GM12878 (cell line): ENCODE data around the gene ITGB3BP. TPM values are rescaled to one million over a fixed set of nuclear protein-coding genes. Genes with fewer than 3 reads are reported as not detected.

Experiments used
- ATAC-seq: fragments of 200-7000 bp; cut with Tn5 transposase; 3 replicates; pipeline ENCODE4 v1.9.1; 2020; ENCODE audit warnings: mild to moderate bottlenecking, moderate library complexity
- BruUV-seq: library from RNA; stranded (reverse); fragments of 400-500 nt; replicated peaks from 2 replicates; lab custom pipeline; 2021; lab: Mats Ljungman, UMichigan
- CTCF ChIA-PET: fragments of 300-600 bp; sonication (Branson Sonifier 250); formaldehyde crosslinking; extraction: SDS; loops from one replicate; lab custom pipeline; 2021; ENCODE audit warnings: inconsistent platforms; lab: Yijun Ruan, JAX
- POLR2A ChIA-PET: fragments of 350-600 bp; formaldehyde crosslinking; extraction: SDS; loops from one replicate; lab custom pipeline; 2021; ENCODE audit warnings: inconsistent platforms; lab: Charles Lee
- RAD21 ChIA-PET: fragments of 300-600 bp; sonication (Branson Sonifier 250); formaldehyde crosslinking; loops from one replicate; lab custom pipeline; 2023; ENCODE audit warnings: antibody characterized with exemption; ENCODE audit not compliant: unreplicated experiment; lab: Charles Lee
- SMC1A ChIA-PET: fragments of 300-600 bp; sonication (Branson Sonifier 250); formaldehyde crosslinking; loops from one replicate; lab custom pipeline; 2023; ENCODE audit not compliant: unreplicated experiment, uncharacterized antibody; lab: Charles Lee
- DNase-seq: peaks from one replicate; pipeline ENCODE4 v3.0.0-alpha.2; 2011; ENCODE audit warnings: low read depth, low spot score
- FAIRE-seq: peaks from 3 replicates; lab custom pipeline; 2011; peaks lifted over from hg19 to GRCh38; lab: Jason Lieb, UNC
- H2AFZ ChIP-seq: 2 replicates; pipeline ENCODE4 v1.6.0; 2011; ENCODE audit warnings: low read depth, low read length, control low read depth; ENCODE audit not compliant: control insufficient read depth
- H3K27ac ChIP-seq: 2 replicates; pipeline ENCODE4 v1.5.1; 2011; ENCODE audit warnings: control low read depth; ENCODE audit not compliant: control insufficient read depth, insufficient read depth
- H3K27me3 ChIP-seq, 2 experiments: replicated peaks in 1 of 2; 2 replicates each; pipeline versions ENCODE4 v1.6.0 to v1.6.1; 2011; ENCODE audit warnings: low read length in 1 of 2; ENCODE audit not compliant: control insufficient read depth in 2 of 2, insufficient read depth in 2 of 2
- H3K36me3 ChIP-seq, 2 experiments: 2 replicates each; pipeline ENCODE4 v1.5.1; 2011; ENCODE audit warnings: low read length in 1 of 2; ENCODE audit not compliant: control insufficient read depth in 2 of 2, insufficient read depth in 2 of 2
- H3K4me1 ChIP-seq: 2 replicates; pipeline ENCODE4 v1.6.1; 2011; ENCODE audit warnings: mild to moderate bottlenecking, low read length, moderate library complexity, mixed read lengths; ENCODE audit not compliant: control insufficient read depth, insufficient read depth
- H3K4me2 ChIP-seq: 2 replicates; pipeline ENCODE4 v1.6.0; 2011; ENCODE audit warnings: control low read depth; ENCODE audit not compliant: control insufficient read depth, insufficient read depth
- H3K4me3 ChIP-seq: fragments of 200-600 bp; sonication (generic); 2 replicates; pipeline ENCODE4 v1.5.1; 2016
- H3K79me2 ChIP-seq: 2 replicates; pipeline ENCODE4 v1.6.0; 2011; ENCODE audit warnings: low read length; ENCODE audit not compliant: control insufficient read depth, insufficient read depth
- H3K9ac ChIP-seq: 2 replicates; pipeline ENCODE4 v1.8.0; 2011; ENCODE audit warnings: low read length, control low read depth, mixed read lengths; ENCODE audit not compliant: control insufficient read depth, insufficient read depth
- H3K9me3 ChIP-seq: replicated peaks from 3 replicates; pipeline ENCODE4 v1.5.1; 2011; ENCODE audit warnings: mild to moderate bottlenecking, low read length; ENCODE audit not compliant: control insufficient read depth, insufficient read depth
- H4K20me1 ChIP-seq: 2 replicates; pipeline ENCODE4 v1.6.0; 2011; ENCODE audit not compliant: control insufficient read depth, insufficient read depth
- CHD4 ChIP-seq: fragments of 200-600 bp; sonication (generic); IDR thresholded peaks from 2 replicates; pipeline ENCODE4 v1.6.1; 2016; ENCODE audit warnings: mild to moderate bottlenecking
- JUND ChIP-seq: IDR thresholded peaks from 2 replicates; pipeline ENCODE4 v1.6.1; 2012; ENCODE audit warnings: low read depth, mild to moderate bottlenecking, low read length, improper control_type of control experiment, moderate library complexity
- MXI1 ChIP-seq: fragments of 150-350 bp; IDR thresholded peaks from 2 replicates; pipeline ENCODE4 v1.6.1; 2011; ENCODE audit warnings: low read depth, mild to moderate bottlenecking, inconsistent platforms, low read length, improper control_type of control experiment
- POU2F2 ChIP-seq: IDR thresholded peaks from 3 replicates; pipeline ENCODE4 v1.6.1; 2011; ENCODE audit warnings: low read depth, mild to moderate bottlenecking, low read length, borderline replicate concordance
- RAD51 ChIP-seq: fragments of 450-650 bp; IDR thresholded peaks from 2 replicates; pipeline ENCODE4 v1.6.1; 2016; ENCODE audit warnings: moderate library complexity, mild to moderate bottlenecking, inconsistent platforms
- RB1 ChIP-seq: fragments of 450-650 bp; formaldehyde crosslinking; IDR thresholded peaks from 2 replicates; pipeline ENCODE4 v1.6.1; 2017; ENCODE audit warnings: mild to moderate bottlenecking, borderline replicate concordance
- SIX5 ChIP-seq: IDR thresholded peaks from 2 replicates; pipeline ENCODE4 v1.6.1; 2011; ENCODE audit warnings: mild to moderate bottlenecking, low read depth, low read length, moderate library complexity; ENCODE audit not compliant: severe bottlenecking
- WGBS: methylation state at CpG from one replicate; pipeline ENCODE4 v1.1.6; 2016; ENCODE audit warnings: low lambda C conversion rate; ENCODE audit not compliant: insufficient replicate concordance, insufficient coverage; ENCODE audit errors: missing lambda C conversion rate; 5-methylcytosine and 5-hydroxymethylcytosine counted together
- in situ Hi-C: fragments of 300-500 bp; cut with MboI; formaldehyde crosslinking; loops from 9 replicates; pipeline ENCODE4 v1.14.3; 2018; ENCODE audit warnings: mixed read lengths
- intact Hi-C: fragments of 100-400 bp; cut with micrococcal nuclease; formaldehyde crosslinking; loops from one replicate; pipeline ENCODE4 v1.14.2; 2022; ENCODE audit not compliant: unreplicated experiment
- polyA plus RNA-seq, 11 experiments: library from polyadenylated mRNA; depleted of rRNA in 4 of 11; unstranded in 6 of 11; stranded (reverse) in 5 of 11; fragments of >200 nt; fragmentation: Nextera tagmentation in 4 of 11; fragmentation: Illumina TruSeq in 1 of 11; extraction: Ambion mirVana in 4 of 11; extraction: Trizol in 1 of 11; gene quantifications; 1 replicate in 1 of 11; 2 replicates in 10 of 11; pipeline versions ENCODE4 v1.2.1 to v1.2.3, GENCODE V29; 2011 to 2016; ENCODE audit warnings: inconsistent platforms in 2 of 11, missing spikeins in 2 of 11, low read depth in 1 of 11
- total RNA-seq, 4 experiments: library from RNA; depleted of rRNA in 3 of 4; stranded (reverse); fragments of >200 nt in 3 of 4; fragmentation: Illumina TruSeq in 1 of 4; extraction: Trizol in 1 of 4; gene quantifications; 2 replicates each; pipeline versions ENCODE4 v1.2.1 to v1.2.3, GENCODE V29; 2013 to 2021
- TF ChIP-seq, protein P1 (sequence below): fragments of 450-650 bp; IDR thresholded peaks from 2 replicates; pipeline ENCODE4 v1.6.1; 2017; ENCODE audit warnings: borderline replicate concordance
- TF ChIP-seq, protein P2 (sequence below): fragments of 450-650 bp; formaldehyde crosslinking; IDR thresholded peaks from 2 replicates; pipeline ENCODE4 v1.5.0; 2022; ENCODE audit warnings: mild to moderate bottlenecking, missing genetic modification characterization
- TF ChIP-seq, protein P3 (sequence below): fragments of 450-650 bp; IDR thresholded peaks from 2 replicates; pipeline ENCODE4 v1.6.1; 2017; ENCODE audit warnings: low read depth, mild to moderate bottlenecking, moderate library complexity

Gene ITGB3BP
- total and polyA plus RNA-seq, 10 of the 15 experiments (the other 5 are each of a cell fraction or from before 2014, with no cell fraction given) = 39.2 to 86.2 (median 61.8) TPM

DNA sequence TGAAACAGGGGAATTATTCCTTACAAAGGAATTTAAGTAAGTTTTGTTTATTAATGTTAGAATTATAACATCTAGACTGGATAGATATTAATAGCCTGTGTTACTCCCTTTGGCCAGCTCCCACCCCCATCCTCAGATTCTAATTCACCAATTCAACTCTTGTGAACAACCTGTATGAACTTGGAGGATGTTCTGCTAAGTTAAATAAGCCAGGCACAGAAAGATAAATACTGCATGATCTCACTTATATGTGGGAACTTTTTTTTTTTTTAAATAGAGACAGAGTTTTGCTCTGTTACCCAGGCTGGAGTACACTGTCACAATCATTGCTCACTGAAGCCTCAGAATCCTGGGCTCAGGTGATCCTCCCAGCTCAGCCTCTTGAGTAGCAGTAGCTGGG lies 32.5 kb upstream of the ITGB3BP start:
- TF ChIP-seq POU2F2 (no peak), RAD51 (no peak)
- Histone ChIP-seq H3K27me3 (no peaks in the 10 kb centered on the region), H3K4me2 (no peak overlapping the region), H4K20me1 (no peaks in the 10 kb centered on the region), H3K27ac (no peak overlapping the region), H3K79me2 (no peaks in the 10 kb centered on the region), H3K4me3 (no peak overlapping the region), H3K9ac (no peak overlapping the region), H2AFZ (no peak overlapping the region), H3K9me3 (no peaks in the 10 kb centered on the region), H3K4me1 (no peaks in the 10 kb centered on the region), H3K36me3 (no peaks in the 10 kb centered on the region)
- DNase-seq (no peak), ATAC-seq (no peak), FAIRE-seq (no peak)
- ChIA-PET CTCF (interaction anchor here (0.6 to 7.0 kb wide), 10 partner anchors 10 to 688 kb away, joined by 3 to 48 read pairs (median 4); no protein-coding TSS in a partner anchor), POLR2A (interaction anchor here (1.0 kb wide), 1 partner anchor 15 kb away, joined by 3 read pairs; no protein-coding TSS in a partner anchor), RAD21 (no interaction called here), SMC1A (interaction anchor here (0.5 to 3.8 kb wide), 10 partner anchors 8 to 689 kb away, joined by 3 to 22 read pairs (median 6); no protein-coding TSS in a partner anchor)
- in situ Hi-C loops (no loop called here), intact Hi-C loops (no loop called here)
- no TSS peak for BruUV-seq

DNA sequence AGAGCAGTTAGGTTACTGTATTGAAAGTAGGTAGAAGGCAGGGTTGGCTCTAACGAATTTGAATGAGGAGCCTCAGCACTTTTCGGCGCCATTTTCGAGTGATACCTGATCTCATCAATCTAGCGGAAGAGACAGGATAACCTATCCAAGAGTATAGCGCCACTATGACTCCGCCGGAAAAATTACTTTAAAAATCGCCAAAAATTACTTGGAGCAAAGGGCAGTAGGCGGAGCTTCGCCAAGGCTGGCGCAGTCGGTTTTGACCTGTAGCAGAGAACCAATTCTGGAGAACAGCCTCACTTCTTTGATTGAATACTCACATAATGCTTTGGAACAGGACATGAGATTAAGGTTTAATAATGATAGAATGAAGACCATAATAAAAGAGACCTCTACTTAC lies 25.9 kb upstream of the ITGB3BP start:
- ChIA-PET RAD21 (interaction anchor here (1.0 kb wide), 1 partner anchor 9 kb away, joined by 3 read pairs; no protein-coding TSS in a partner anchor), POLR2A (no interaction called here), CTCF (interaction anchor here (2.4 to 3.9 kb wide), 2 partner anchors 9 to 10 kb away, joined by 7 to 18 read pairs; no protein-coding TSS in a partner anchor), SMC1A (interaction anchor here (1.7 kb wide), 1 partner anchor 14 kb away, joined by 5 read pairs; no protein-coding TSS in a partner anchor)
- intact Hi-C loops = no loop called here
- FAIRE-seq = no peak
- no peak overlapping the region for H3K4me3 ChIP-seq
- H3K9ac ChIP-seq = no peak overlapping the region
- H2AFZ ChIP-seq = no peak overlapping the region
- no peaks in the 10 kb centered on the region for H3K36me3 ChIP-seq
- no TSS peak for BruUV-seq
- H3K9me3 ChIP-seq = no peaks in the 10 kb centered on the region
- 98% methylated on average over 13 of the region's 13 CpGs for WGBS
- H3K27ac ChIP-seq = no peak overlapping the region
- H3K4me1 ChIP-seq = no peaks in the 10 kb centered on the region
- no peak for ATAC-seq
- H3K79me2 ChIP-seq = no peaks in the 10 kb centered on the region
- H3K4me2 ChIP-seq = no peak overlapping the region
- no peaks in the 10 kb centered on the region for H4K20me1 ChIP-seq
- no peak for DNase-seq
- in situ Hi-C loops = no loop called here
- H3K27me3 ChIP-seq = no peaks in the 10 kb centered on the region
- TF ChIP-seq CHD4 (no peak), JUND (no peak), SIX5 (no peak), MXI1 (no peak), RB1 (no peak)
- TF ChIP-seq, protein P1, sequence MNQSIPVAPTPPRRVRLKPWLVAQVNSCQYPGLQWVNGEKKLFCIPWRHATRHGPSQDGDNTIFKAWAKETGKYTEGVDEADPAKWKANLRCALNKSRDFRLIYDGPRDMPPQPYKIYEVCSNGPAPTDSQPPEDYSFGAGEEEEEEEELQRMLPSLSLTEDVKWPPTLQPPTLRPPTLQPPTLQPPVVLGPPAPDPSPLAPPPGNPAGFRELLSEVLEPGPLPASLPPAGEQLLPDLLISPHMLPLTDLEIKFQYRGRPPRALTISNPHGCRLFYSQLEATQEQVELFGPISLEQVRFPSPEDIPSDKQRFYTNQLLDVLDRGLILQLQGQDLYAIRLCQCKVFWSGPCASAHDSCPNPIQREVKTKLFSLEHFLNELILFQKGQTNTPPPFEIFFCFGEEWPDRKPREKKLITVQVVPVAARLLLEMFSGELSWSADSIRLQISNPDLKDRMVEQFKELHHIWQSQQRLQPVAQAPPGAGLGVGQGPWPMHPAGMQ = no peak
- TF ChIP-seq, protein P2, sequence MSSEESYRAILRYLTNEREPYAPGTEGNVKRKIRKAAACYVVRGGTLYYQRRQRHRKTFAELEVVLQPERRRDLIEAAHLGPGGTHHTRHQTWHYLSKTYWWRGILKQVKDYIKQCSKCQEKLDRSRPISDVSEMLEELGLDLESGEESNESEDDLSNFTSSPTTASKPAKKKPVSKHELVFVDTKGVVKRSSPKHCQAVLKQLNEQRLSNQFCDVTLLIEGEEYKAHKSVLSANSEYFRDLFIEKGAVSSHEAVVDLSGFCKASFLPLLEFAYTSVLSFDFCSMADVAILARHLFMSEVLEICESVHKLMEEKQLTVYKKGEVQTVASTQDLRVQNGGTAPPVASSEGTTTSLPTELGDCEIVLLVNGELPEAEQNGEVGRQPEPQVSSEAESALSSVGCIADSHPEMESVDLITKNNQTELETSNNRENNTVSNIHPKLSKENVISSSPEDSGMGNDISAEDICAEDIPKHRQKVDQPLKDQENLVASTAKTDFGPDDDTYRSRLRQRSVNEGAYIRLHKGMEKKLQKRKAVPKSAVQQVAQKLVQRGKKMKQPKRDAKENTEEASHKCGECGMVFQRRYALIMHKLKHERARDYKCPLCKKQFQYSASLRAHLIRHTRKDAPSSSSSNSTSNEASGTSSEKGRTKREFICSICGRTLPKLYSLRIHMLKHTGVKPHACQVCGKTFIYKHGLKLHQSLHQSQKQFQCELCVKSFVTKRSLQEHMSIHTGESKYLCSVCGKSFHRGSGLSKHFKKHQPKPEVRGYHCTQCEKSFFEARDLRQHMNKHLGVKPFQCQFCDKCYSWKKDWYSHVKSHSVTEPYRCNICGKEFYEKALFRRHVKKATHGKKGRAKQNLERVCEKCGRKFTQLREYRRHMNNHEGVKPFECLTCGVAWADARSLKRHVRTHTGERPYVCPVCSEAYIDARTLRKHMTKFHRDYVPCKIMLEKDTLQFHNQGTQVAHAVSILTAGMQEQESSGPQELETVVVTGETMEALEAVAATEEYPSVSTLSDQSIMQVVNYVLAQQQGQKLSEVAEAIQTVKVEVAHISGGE = no peak
- TF ChIP-seq, protein P3, sequence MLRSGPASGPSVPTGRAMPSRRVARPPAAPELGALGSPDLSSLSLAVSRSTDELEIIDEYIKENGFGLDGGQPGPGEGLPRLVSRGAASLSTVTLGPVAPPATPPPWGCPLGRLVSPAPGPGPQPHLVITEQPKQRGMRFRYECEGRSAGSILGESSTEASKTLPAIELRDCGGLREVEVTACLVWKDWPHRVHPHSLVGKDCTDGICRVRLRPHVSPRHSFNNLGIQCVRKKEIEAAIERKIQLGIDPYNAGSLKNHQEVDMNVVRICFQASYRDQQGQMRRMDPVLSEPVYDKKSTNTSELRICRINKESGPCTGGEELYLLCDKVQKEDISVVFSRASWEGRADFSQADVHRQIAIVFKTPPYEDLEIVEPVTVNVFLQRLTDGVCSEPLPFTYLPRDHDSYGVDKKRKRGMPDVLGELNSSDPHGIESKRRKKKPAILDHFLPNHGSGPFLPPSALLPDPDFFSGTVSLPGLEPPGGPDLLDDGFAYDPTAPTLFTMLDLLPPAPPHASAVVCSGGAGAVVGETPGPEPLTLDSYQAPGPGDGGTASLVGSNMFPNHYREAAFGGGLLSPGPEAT = no peak
